ENCODE measurements around the gene IFT22. TPM values are rescaled to one million over a fixed set of nuclear protein-coding genes. Genes with fewer than 3 reads are reported as not detected.
"Not testable (repeated sequence)": the region's sequence is repeated elsewhere in the genome, so short reads cannot be mapped to it uniquely, and the experiment has no call there.

The IFT22 gene
- total and polyA plus RNA-seq, 2 of the 8 experiments (the other 6 are each of a cell fraction or from before 2014, with no cell fraction given) = 17.7 to 18.9 TPM

DNA sequence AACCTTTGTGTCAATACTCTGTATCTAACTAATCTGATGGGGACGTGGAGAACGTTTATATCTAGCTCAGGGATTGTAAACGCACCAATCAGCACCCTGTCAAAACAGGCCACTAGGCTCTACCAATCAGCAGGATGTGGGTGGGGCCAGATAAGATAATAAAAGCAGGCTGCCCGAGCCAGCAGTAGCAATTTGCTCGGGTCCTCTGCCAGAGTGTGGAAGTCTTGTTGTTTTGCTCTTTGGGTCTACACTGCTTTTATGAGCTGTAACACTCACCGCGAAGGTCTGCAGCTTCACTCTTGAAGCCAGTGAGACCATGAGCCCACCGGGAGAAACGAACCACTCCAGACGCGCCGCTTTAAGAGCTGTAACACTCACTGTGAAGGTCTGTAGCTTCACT, 27.7 kb upstream of the IFT22 start:
- H3K23ac ChIP-seq (ENCODE audit: insufficient read length); H4K91ac ChIP-seq (replicated peaks; ENCODE audit: insufficient read length, low read length); H3K4ac ChIP-seq (replicated peaks; ENCODE audit: insufficient read length, low read depth, low read length); H3K4me3 ChIP-seq (ENCODE audit: extremely low read depth in 1 of 4, insufficient read depth in 2 of 4, low read depth in 3 of 4, low read length in 4 of 4); H3K36me3 ChIP-seq (ENCODE audit: control insufficient read depth in 2 of 4, insufficient read depth in 4 of 4, low read length in 3 of 4); DNase-seq (ENCODE audit: low read depth in 1 of 2, low spot score in 2 of 2); H3K14ac ChIP-seq (ENCODE audit: insufficient read length); H4K8ac ChIP-seq (ENCODE audit: extremely low read depth, insufficient read depth, low read length); H2AFZ ChIP-seq (ENCODE audit: low read length); H2BK120ac ChIP-seq (replicated peaks; ENCODE audit: low read depth, low read length); H3K23me2 ChIP-seq (ENCODE audit: low read depth, low read length); H4K5ac ChIP-seq (ENCODE audit: insufficient read length, low read depth, low read length); H3K56ac ChIP-seq (replicated peaks; ENCODE audit: insufficient read length, low read depth, low read length); H3K4me2 ChIP-seq (ENCODE audit: insufficient read depth in 1 of 2, low read depth in 2 of 2, low read length in 2 of 2); FAIRE-seq; H2BK20ac ChIP-seq (ENCODE audit: low read length); H3K79me2 ChIP-seq (ENCODE audit: control insufficient read depth in 1 of 2, insufficient read depth in 2 of 2, low read length in 2 of 2); H3K9me3 ChIP-seq (ENCODE audit: insufficient read depth in 2 of 2, low read depth in 1 of 2, low read length in 1 of 2); H2BK5ac ChIP-seq (ENCODE audit: low read depth, low read length); H2AK5ac ChIP-seq (ENCODE audit: low read depth, low read length); H2BK15ac ChIP-seq (ENCODE audit: low read length); H3K18ac ChIP-seq (ENCODE audit: extremely low read depth, low read length); H3K9ac ChIP-seq (replicated peaks in 1 of 4; ENCODE audit: extremely low read depth in 1 of 4, low read depth in 3 of 4, low read length in 3 of 4); H3K4me1 ChIP-seq (replicated peaks in 1 of 4; ENCODE audit: control insufficient read depth in 3 of 4, insufficient read depth in 4 of 4, low read length in 3 of 4); H3K79me1 ChIP-seq (ENCODE audit: low read depth, low read length); H3K27ac ChIP-seq (ENCODE audit: low read depth, low read length); H2BK12ac ChIP-seq (ENCODE audit: low read depth, low read length); H4K20me1 ChIP-seq (replicated peaks in 1 of 2; ENCODE audit: control insufficient read depth in 1 of 2, insufficient read depth in 2 of 2, low read length in 2 of 2); H3K27me3 ChIP-seq (replicated peaks in 1 of 4; ENCODE audit: control insufficient read depth in 3 of 4, extremely low read depth in 1 of 4, insufficient read depth in 3 of 4, low read length in 3 of 4): not testable (repeated sequence)
- ChIA-PET CTCF (ENCODE audit: partially characterized antibody) (interaction anchor here (0.7 to 1.7 kb wide), 10 partner anchors 13 to 167 kb away, joined by 3 to 4 read pairs (median 3); partner anchors contain the start of gene COL26A1), POLR2A (ENCODE audit: partially characterized antibody) (interaction anchor here (0.6 to 2.7 kb wide), 3 partner anchors 9 to 32 kb away, joined by 3 to 17 read pairs (median 3); partner anchors contain the start of gene COL26A1)
- 0 out of 3 replicates have a peak, but pooled peaks of 1 of the 2 experiments have one; percentile 30 for TF ChIP-seq POLR2A (IDR thresholded peaks at IDR 0.05; ENCODE audit: control extremely low read depth in 1 of 2, low read depth in 2 of 2, low read length in 2 of 2)
- 94% methylated on average over 12 of the region's 12 CpGs; no CpG with 5 or more reads in 1 of the 2 experiments for WGBS, 2 experiments (ENCODE audit: extremely low coverage in 1 of 2, insufficient coverage in 1 of 2, insufficient read length in 1 of 2, insufficient replicate concordance in 2 of 2, low coverage in 1 of 2, low lambda C conversion rate in 2 of 2, missing lambda C conversion rate in 1 of 2)

All from H1 (cell line).